Nephron progenitor cell (in vitro differentiated cells): ENCODE measurements around the gene CFAP58.

ENCODE experiments used
- DNase-seq: peaks from one replicate; pipeline ENCODE4 v3.0.0; 2021
- H3K27ac Mint-ChIP-seq: 2 replicates; pipeline ENCODE4 v1.8.0; 2021; ENCODE audit warnings: mild to moderate bottlenecking, moderate library complexity, mixed read lengths
- H3K27me3 Mint-ChIP-seq: 2 replicates; pipeline ENCODE4 v1.8.0; 2021; ENCODE audit warnings: mild to moderate bottlenecking, low read depth, mixed read lengths; ENCODE audit not compliant: poor library complexity
- H3K36me3 Mint-ChIP-seq: 2 replicates; pipeline ENCODE4 v1.8.0; 2021; ENCODE audit warnings: low read depth, mixed read lengths
- H3K4me1 Mint-ChIP-seq: 2 replicates; pipeline ENCODE4 v1.8.0; 2021; ENCODE audit warnings: mixed read lengths
- H3K4me3 Mint-ChIP-seq: 2 replicates; pipeline ENCODE4 v1.8.0; 2021; ENCODE audit warnings: mild to moderate bottlenecking, moderate library complexity, mixed read lengths
- H3K9me3 Mint-ChIP-seq: 2 replicates; pipeline ENCODE4 v1.8.0; 2021; ENCODE audit warnings: mild to moderate bottlenecking, moderate library complexity, mixed read lengths
- TF ChIP-seq, protein P1 (sequence below): fragments of 200-600 bp; sonication (generic); IDR thresholded peaks from 2 replicates; pipeline ENCODE4 v1.5.0; 2021; ENCODE audit warnings: antibody characterized with exemption

Gene CFAP58

GRCh38 chr10:104308439-104308903 is 45.2 kb upstream of the CFAP58 start:
- H3K4me3 Mint-ChIP-seq, result no peak overlapping the region

DNA sequence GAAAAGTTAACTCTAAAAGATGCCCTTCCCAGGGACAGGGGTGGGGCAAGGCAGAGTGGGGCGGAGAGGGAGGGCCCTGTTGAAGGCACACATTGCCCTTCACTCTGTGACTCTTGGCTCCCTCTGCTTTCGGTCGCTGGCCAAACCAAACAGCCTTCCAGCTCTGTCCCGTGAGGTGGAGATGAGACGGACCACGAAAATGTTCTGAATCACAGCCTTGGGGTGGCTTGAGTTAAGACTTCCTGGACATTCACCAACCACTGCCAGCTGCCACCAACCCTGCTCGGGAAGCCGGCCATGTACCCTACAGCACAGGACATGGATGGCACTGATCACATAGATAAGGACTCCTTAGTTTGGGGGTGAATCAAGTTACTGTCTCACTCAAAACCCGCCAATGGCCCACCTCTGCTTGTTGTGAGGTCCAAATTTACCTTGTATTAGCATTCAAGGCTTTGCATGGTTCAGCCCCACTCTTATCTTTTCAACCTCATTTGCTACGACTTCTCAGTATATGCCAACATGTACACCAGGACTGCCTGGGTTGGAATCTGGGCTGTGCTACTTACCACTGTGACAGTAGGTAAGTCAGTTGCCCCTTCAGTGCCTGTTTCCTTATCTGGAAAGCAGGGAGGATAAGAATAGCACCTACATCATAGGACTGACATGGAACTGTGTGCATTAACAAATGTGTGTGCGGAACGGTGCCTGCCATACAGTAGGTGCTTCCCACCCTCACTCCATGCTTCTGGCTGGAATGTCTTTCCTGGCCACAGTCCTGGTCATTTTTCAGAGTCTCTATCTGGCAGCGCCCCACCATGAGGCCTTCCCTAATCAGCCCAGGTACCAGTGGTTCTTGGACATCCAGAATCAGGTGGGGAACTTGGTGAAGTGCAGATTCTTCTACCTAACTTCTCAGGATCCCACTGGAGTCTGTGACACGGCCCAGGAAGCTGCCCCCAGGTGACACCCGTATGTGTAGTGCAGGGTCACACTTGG is 43.4 kb upstream of the CFAP58 start:
- H3K36me3 Mint-ChIP-seq, result peaks cover 28% of the 10 kb centered on the region
- no peaks in the 10 kb centered on the region for H3K27me3 Mint-ChIP-seq
- peaks cover 28% of the 10 kb centered on the region for H3K4me1 Mint-ChIP-seq
- no peak overlapping the region for H3K27ac Mint-ChIP-seq
- H3K9me3 Mint-ChIP-seq, result no peaks in the 10 kb centered on the region
- DNase-seq, result no peak
- TF ChIP-seq, protein P1, sequence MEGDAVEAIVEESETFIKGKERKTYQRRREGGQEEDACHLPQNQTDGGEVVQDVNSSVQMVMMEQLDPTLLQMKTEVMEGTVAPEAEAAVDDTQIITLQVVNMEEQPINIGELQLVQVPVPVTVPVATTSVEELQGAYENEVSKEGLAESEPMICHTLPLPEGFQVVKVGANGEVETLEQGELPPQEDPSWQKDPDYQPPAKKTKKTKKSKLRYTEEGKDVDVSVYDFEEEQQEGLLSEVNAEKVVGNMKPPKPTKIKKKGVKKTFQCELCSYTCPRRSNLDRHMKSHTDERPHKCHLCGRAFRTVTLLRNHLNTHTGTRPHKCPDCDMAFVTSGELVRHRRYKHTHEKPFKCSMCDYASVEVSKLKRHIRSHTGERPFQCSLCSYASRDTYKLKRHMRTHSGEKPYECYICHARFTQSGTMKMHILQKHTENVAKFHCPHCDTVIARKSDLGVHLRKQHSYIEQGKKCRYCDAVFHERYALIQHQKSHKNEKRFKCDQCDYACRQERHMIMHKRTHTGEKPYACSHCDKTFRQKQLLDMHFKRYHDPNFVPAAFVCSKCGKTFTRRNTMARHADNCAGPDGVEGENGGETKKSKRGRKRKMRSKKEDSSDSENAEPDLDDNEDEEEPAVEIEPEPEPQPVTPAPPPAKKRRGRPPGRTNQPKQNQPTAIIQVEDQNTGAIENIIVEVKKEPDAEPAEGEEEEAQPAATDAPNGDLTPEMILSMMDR, result no peak
- no peak overlapping the region for H3K4me3 Mint-ChIP-seq

More at GRCh38 chr10:104308439-104308903, 45.2 kb upstream of the CFAP58 start:
- peaks cover 34% of the 10 kb centered on the region for H3K4me1 Mint-ChIP-seq
- peaks cover 32% of the 10 kb centered on the region for H3K36me3 Mint-ChIP-seq
- H3K27ac Mint-ChIP-seq, result no peak overlapping the region
- H3K27me3 Mint-ChIP-seq, result no peaks in the 10 kb centered on the region
- TF ChIP-seq, protein P1, result no peak
- peaks cover 4% of the 10 kb centered on the region for H3K9me3 Mint-ChIP-seq
- no peak for DNase-seq

GRCh38 chr10:104311184-104311720 is 42.4 kb upstream of the CFAP58 start:
- TF ChIP-seq, protein P1, result no peak
- Mint-ChIP-seq H3K27me3 (no peaks in the 10 kb centered on the region), H3K36me3 (peaks cover 35% of the 10 kb centered on the region), H3K27ac (no peak overlapping the region), H3K4me1 (peaks cover 20% of the 10 kb centered on the region), H3K9me3 (no peaks in the 10 kb centered on the region), H3K4me3 (no peak overlapping the region)
- no peak for DNase-seq

DNA sequence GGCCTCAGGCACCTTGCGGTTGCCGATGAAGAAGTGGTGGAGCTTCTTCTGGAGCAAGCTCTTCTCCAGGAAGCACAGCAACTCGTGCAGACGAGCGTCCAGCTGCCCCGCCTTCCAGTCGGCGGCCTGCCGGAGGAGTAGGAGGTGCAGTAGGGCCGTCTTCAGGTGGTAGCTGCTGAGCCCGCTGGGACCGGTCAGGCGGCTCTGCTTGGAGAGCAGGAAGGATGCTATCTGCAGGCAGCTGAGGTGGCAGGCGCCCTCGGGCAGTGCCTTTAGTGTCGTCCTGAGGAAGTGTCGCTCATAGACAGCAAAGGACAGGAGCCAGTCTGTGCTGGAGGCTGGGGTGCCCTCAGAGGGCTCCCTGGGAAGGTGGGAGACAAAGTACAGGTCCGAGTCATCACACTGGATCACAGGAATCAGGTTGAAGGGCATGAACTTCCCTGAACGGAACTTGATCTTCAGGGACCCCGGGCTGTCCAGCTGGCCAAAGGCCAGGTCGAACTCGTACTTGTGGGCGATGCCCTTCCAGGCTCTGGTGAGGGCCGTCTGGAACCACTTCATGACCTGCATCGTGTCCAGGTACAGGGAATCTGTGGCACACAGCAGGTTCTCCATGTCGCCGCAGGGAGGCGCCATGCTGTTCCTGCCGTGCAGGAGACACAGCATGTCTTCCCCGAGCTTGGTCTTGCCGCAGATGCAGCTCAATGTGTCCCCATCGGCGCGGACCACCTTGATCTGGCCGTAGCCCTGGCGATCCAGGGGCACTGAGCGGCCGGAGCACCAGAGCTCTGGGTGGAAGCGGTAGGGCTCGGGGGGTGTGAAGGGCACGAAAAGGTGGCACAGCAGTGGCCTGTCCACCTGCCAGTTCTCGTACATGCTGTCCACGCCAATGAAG is 38.8 kb upstream of the CFAP58 start:
- no peaks in the 10 kb centered on the region for H3K9me3 Mint-ChIP-seq
- no peak for DNase-seq
- H3K4me1 Mint-ChIP-seq, result peaks cover 21% of the 10 kb centered on the region
- no peaks in the 10 kb centered on the region for H3K27me3 Mint-ChIP-seq
- TF ChIP-seq, protein P1, result no peak
- peaks cover 64% of the 10 kb centered on the region for H3K36me3 Mint-ChIP-seq
- no peak overlapping the region for H3K4me3 Mint-ChIP-seq
- no peak overlapping the region for H3K27ac Mint-ChIP-seq

- Mint-ChIP-seq H3K27ac (no peak overlapping the region), H3K36me3 (peaks cover 58% of the 10 kb centered on the region), H3K4me3 (no peak overlapping the region), H3K4me1 (peaks cover 27% of the 10 kb centered on the region), H3K27me3 (no peaks in the 10 kb centered on the region), H3K9me3 (no peaks in the 10 kb centered on the region)
- TF ChIP-seq, protein P1, result no peak
- DNase-seq, result no peak
Measured at GRCh38 chr10:104315486-104315921, 38.1 kb upstream of the CFAP58 start.
